NOMO-1 (cell line): ENCODE results near the gene TPST1.

Experiments used
- DNase-seq, 2 experiments: peaks; one replicate each; lab custom pipeline; 2025; ENCODE audit not compliant: unreplicated experiment in 2 of 2; lab: John Stamatoyannopoulos, UW

TPST1 gene

DNA sequence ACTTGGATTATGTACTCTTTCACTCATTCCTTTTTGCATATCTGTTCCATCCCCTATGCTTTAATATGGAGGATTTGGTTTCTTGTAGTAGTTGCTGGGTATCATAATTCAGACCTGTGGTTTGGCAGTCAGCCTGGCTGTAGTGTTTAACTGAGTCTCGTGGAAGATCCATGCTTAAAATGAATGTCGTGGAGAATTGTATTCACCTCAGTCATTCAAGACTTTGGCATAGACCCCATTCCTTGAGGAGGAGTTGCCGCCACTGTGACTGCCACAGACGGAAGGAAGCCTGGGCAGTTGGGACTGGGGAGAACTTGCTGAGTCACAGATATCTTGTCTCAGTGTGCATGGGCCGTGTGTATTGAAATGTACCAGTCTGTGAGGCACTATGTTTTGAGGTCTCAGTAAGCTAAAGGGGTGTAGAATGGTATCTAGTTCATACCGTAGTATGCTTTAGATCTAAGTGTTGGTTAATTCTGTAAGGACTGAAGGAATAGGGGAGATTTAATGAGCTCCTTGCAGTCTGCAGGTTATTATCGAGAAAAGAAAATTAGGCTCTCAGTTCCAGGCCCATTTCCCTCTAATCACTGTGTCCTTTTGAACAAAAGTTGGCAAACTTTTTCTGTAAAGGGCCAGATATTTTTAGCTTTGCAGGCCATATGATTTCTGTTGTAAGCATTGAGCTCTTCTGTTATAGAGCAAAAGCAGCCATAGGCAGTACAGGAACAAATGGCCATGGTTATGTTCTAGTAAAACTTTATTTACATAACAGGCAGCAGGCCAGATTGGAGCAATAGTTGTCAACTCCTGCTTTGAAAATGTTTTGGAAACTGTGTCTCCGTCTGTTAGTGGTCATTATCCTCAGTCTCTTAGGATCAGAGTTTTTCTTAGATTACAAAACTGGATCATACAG lies 76.8 kb downstream of the TPST1 start:
- peak; percentile 41 to 56 for DNase-seq

DNA sequence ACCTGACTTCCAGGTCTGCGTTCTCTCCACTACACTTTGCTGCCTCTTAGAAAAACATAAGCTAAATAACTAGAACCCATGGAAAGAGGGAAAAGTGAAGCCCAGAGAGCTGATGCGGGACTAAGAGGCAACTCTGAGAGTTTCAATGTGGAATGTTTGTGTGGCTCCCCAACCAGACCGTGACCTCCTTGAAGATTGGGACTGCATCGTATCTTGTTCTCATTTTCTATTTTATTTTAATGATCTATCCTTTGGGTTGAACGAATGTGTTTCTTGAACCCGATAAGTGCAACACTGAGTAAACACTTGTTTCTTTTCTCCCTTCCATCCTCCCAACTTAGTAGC lies 77.4 kb downstream of the TPST1 start:
- no peak for DNase-seq

DNA sequence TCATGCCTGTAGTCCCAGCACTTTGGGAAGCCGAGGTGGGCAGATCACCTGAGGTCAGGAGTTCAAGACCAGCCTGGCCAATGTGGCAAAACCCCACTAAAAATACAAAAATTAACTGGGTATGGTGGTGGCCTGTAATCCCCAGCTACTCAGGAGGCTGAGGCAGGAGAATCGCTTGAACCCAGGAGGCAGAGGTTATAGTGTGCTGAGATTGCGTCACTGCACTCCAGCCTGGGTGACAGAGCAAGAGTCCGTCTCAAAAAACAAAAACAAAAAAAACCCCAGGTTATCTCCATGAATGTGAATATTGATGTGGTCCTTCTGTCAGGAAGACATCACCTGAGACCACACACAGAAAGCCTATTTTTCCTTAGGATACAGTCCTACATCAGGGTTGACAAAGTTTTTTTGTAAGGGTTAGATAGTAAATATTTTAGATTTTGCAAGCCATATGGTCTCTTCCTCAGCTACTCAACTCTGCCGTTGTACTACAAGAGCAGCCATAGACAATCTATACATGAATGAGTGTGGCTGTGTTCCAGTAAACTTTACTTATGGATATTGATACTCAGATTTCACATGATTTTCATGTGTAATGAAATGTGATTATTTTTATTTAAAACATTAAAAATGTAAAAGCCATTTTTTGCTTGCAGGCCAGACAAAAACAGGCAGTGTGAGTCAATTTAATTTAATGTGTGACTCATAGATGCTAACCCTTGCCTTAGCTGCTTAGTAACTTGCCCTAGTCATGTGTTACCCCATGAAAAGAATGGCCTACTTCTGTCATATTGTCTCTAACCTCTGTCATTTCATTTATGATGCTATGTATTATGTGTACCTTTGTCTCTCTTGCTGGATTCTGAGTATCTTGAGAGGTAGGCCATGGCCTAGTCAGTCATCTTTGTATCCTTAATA lies 78.1 kb downstream of the TPST1 start:
- DNase-seq = peak; percentile 33 to 71

DNA sequence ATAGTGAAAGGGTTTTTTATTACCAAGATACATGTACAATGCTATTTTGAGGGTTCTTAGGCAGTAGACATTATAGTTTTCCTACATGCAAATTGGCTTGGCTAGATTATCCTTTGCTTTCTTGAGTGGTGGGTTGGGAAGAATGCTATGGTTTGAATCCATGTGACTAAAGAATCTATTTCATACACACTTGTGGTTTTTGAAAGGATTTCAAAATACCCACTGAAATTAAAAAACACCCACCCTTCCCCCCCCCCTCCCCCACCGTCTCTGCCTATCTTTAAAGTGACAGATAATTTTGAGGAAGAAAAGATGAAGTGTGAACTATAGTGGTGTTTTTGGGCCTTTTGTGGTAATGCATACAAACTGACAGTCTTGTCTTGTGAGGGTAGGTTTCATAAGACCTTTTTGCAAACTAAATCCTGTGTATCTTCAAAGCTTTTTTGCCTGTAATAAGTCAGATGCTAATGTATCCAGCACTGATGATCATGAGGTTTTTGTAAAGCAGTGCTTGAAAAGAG lies 90.9 kb downstream of the TPST1 start:
- DNase-seq = peak; percentile 83 to 84

DNA sequence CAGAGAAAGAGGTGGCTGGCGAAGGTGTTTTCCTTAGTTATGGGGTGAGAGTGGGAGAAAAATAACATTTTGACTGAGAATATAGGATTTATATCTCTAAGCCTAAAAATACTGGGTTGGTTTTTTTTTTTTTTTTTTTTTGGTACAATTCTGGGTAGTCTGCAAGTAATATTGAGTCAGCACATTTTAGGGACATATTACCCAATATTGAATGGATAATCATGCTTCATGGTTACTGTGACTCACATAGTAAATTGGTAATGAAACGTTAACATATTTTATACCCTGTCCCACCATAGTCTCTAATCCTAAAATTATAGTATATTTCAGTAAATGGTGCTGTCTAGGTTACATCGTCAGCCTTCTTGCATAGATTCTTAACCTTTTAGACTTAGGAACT lies 91.4 kb downstream of the TPST1 start:
- peak in 1 of 2 experiments; percentile 57 for DNase-seq

DNA sequence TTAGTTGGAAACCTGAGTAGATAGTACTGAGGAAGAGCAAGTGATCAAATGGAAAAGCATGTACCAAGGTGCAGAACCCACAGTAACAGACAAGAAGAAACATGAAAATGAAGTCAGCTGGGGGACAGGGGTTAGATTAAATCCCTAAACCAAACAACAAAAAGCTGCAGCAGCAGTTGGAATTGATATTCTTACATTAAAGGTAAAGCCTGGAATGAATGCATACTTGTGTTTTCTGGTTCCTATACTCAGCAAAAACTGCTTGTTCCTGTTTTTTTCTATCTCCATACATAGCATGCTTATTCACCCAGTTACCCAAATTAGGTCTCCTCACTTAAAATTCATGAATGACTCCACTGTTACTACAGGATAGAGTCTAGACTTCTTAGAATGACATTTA lies 92.4 kb downstream of the TPST1 start:
- peak; percentile 2 to 67 for DNase-seq

DNA sequence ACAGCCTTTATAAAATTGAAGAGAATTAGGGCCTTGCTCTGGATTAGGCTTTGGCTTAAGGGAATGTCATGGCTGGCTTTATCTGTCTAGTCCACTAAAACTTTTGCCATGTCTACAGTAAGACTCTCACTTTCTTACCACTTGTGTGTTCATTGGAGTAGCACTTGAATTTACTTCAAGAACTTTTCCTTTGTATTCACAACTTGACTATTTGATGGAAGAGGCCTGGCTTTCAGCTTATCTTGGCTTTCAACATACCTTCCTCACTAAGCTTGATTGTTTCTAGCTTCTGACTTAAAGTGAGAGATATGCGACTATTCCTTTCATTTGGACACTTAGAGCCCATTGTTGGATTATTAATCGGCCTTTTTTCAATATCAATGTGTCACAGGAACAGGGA lies 96.1 kb downstream of the TPST1 start:
- DNase-seq = no peak

DNA sequence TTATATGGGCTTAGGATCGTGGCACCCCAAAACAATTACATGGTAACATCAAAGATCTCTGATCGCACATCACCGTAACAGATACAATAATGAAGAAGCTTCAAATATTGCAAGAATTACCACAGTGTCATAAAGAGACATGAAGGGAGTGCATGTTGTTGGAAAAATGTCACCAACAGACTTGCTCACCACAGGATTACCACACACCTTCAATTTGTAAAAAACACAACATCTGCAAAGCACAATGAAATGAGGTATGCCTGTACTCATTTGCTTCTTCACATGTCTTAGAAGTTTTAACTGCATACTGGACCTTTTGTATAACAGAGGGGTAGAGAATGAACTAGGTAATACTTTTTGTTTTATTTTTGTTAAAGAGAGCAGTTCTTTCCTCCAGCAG lies 96.6 kb downstream of the TPST1 start:
- DNase-seq = peak; percentile 53 to 87

DNA sequence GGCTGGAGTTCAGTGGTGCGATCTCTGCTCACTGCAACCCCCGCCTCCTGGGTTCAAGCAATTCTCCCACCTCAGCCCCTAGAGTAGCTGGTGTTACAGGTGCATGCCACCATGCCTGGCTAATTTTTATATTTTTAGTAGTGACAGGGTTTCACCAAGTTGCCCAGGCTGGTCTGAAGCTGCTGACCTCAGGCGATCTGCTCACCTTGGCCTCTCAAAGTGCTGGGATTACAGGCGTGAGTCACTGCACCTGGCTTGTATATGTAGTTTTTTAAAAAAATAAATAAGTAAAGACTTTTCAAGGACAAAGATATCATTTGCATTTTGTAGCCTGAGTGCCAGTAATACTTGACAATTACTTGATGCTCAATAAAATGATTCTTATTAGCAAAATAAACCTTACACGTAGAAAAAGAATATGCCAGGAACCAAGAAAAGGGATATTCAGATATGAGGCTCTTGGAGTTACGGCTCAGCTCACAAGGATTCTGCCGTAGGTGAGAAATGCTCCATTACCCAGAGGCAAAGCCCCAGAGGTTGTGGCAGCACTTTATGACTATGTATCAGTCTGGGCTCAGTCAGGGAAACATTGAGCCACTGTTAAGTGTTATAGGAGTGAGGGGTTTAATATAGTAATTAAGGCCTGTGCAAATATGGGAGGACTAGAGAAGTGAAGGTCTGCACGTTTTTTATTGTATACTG lies 98.5 kb downstream of the TPST1 start:
- DNase-seq = no peak

DNA sequence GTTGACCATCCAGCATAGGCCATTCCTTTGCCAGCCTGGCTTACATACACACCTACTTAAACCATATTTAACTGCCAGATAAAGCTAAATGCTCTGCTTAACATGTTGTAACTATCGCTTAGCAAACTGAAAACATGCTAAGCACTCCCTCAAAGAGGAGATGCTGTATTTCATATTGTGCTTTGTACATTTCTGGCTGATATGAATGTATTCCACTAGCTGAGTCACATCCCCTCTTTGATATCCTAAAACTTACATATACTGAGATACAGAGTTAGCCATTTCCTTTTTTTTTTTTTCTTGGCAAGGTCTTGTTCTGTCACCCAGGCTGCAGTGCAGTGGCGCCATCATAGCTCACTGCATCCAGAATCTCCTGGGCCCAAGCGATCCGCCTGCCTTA lies 99.4 kb downstream of the TPST1 start:
- DNase-seq = peak in 1 of 2 experiments; percentile 14

DNA sequence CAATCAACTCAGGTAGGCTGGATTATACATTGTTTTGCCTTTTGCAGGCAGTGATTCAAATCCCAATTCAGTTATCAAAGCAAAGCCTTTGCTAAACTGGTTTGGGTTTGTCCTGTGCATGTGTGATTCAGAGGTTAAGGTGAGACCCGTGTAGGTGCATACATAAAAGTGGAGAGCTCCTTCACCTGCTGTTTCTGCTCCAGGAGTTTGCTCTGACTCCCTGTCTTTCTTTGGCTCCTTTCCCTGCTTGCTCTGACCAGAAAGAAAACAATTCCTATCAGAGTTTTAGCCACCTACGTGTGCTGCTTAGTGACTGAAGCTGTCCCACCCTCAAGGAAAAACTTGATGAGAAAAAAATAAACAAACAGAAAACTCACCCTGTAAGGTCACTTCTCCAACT lies 101.1 kb downstream of the TPST1 start:
- no peak for DNase-seq

DNA sequence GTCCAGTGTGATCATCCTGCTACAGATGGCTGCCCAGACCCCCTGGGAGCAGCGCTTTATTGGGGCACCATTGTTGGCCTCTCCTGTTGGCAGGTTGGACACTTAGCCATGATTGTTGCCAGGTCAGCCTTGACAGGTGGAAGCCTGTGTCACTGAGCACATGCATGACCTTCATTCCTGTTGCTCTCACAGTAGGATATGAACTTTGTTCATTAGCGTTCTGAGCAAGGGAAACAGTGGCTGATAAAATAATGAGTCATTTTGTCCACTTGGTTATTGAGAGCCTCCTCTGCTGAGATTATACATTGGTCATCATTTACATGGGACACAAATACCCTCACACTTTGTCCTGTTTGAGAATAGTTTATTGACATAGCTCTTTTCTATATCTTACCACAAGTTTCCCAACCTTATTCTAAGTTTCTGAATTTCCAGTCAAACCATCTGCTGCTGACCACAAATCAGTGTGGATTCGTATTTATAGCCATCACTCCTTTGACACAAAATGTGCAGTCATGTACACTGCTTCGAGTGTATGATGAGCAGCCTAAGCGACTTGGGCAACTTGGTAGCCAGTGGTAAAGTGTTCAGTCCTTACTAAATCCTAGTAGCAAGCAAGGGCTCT lies 102.6 kb downstream of the TPST1 start:
- no peak for DNase-seq

DNA sequence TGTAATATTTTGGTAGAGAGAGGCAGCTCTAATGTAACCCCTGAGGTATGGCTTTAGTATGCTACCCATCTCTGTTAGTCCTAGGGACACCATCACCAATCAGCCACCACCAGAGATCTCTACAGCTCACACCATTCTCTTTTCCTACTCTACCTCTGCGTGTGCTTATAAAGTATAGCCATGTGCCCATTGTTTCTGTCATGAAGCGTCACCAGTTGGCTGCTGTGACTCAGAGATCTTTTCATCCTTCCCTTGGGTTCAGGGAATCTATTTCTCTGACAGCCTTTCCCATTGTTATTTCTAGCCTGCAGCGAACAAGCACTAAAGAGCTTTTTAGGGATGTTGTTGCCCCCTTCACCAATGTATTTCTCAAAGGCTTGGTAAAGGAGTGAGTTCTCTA lies 103.3 kb downstream of the TPST1 start:
- DNase-seq = no peak

DNA sequence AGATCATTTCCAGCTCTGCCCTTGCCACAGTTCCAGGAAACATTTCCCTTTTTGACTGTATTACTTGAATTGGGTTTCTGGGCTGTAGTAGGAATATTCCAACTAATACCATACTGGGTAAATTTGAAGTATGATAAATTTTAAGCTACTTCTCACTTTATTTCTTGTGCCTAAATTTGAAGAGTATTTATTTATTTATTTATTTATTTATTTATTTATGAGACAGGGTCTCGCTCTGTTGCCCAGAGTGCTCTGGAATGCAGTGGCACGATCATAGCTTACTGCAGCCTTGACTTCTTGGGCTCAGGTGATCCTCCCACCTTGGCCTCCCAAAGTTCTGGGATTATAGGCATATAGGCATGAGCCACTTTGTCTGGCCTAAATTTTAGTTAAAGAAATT lies 105.5 kb downstream of the TPST1 start:
- no peak for DNase-seq

DNA sequence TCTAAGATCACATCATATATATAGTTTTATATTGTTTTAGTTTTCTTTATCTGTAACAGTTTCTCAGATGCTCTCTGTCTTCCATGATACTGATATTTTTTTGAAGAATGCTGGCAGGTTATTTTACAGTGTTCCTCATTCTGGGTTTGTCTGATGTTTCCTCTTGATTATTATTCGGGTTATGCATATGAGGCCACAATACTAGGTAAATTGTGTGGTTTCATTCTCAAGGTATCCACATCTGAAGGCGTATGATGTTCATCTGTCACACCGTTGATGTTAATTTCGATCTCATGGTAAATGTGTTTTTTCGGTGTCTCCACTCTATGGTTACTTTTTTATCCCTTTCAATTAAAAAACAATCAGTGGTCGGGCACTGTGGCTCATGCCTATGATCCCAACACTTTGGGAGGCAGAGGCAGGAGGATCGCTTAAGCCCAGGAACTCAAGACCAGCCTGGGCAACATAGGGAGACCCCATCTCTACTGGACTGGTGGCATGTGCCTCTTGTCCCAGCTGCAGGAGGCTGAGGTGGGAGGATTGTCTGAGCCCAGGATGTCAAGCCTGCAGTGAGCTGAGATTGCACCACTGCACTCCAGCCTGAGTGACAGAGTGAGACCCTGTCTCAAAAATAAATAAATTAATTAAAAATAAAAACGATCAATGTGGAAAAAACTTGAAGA lies 108.9 kb downstream of the TPST1 start:
- no peak for DNase-seq

DNA sequence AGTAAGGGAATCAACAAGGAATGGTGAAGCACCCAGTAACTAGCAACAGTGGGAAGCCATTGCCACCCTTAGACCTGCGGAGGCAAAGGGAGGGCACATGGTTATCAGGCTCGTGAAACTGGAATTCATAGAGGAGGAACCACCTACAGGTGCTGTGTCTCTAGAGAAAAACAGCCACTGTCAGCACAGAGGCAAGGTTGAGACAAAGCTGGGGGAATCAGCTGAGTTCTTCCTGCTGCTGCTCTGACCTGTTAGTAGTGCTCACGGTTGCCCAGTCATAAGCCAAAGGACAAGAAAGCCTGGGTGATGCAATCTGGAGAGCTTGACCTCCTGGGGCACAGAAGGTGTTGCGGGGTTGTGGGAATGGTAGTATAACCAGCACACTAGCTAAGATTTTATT lies 110.1 kb downstream of the TPST1 start:
- no peak for DNase-seq

DNA sequence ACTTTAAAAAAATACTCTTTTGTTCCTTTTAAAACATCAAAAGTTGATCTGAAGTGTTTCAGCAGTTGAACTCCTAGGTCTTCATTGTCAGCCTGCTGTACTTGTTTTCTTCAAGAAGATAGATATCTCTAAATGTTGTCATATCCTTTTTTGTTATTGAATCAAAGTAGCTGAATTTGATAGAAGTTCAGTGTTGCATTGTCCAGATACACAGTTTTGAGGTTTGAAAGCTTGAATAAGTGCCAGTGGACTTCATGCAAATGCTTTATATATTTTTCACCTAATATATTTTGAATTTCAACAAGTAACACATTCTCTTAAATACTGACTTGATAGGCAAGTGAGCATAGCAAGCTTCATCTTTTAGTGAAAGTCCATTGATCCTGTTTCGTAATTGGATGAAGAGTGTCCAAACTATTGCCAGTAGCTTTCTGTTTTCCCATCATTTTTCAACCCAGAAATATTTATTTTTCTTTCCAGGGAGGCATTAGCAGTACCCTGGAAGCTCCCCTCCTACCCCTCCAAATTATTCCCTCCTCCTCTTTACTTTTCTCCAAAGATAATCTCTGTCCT lies 114.4 kb downstream of the TPST1 start:
- no peak for DNase-seq

DNA sequence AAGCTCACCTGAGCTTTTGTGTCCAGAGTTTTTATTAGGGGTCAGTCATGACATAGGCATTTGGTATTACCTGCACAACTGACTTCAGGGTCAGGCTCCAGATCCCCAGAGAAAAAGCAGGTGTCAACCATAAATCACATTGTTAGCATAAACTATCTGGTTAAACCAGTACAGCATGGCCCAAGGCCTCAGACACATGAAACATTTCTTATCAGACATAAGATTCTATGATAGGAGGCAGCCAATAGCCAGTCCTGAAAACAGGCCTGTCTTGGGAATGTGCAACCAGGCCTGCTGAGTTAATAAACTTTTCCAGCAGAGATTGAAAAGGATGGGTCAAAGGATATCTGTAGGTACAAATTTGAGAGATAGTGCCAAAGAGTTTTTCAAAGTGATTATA lies 116.1 kb downstream of the TPST1 start:
- DNase-seq = no peak

DNA sequence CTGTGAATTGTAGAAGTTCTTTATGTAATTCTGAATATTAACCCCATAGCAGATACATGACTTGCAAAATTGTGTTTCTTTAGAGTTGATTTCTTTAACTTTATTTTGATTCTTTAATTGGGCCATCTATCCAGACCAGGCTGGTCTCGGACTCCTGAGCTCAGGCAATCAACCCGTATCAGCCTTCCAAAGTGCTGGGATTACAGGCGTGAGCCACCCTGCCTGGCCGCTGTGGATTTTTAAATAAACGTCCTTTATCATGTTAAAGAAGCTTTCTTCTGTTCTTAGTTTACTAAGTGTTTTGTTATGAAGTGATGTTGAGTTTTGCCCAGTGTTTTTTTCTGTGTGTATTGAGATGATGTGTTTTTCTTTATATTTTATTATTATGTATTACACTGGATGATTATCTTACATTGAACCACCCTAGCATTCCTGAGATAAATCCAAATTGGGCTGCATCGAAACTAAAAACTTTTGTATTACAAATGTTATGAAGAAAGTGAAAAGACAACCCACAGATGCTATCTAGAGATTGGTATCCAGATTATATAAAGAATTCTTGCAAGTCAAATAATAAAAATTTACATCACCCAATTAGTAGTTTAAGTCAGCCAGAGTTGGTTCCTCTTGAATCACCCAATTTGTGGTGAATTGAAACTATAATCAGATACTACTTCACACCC lies 118.1 kb downstream of the TPST1 start:
- no peak for DNase-seq
